ENCODE data around the gene SCN7A. TPM values are rescaled to one million over a fixed set of nuclear protein-coding genes. Genes with fewer than 3 reads are reported as not detected.

The SCN7A gene
- total RNA-seq, 4 donors from 2014 or later = 0.99 to 23.1 (median 3.5) TPM

DNA sequence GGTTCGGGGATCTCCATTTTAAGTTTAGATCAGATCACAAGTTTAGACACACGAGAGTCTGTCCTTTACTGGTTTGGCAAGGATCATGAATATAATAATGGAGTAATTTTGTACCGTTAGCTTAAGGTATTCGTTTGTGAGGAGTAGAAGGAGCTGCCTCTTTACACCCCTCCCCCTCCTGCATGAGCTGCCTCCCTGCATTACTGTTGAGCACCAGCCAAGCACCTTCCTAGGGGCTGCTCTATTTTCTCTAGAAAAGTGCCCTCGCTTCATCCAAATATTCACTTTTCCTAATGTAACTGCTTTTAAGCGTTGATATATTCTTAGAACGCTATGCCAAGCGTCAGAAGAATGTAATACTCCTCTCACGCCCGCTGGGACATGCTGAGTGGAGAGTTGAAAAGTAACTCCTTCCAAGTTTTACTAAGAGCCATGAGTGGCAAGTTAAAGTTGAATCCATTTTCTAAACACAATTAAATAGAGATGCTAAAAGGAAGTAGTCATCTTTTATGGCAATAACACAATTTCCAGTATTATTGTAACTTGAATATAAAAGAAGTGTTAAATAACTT lies 25.4 kb upstream of the SCN7A start:
- Histone ChIP-seq H3K4me1 (no peaks in the 10 kb centered on the region), H3K36me3 (no peaks in the 10 kb centered on the region), H3K27me3 (no peaks in the 10 kb centered on the region), H3K4me3 (no peak overlapping the region), H3K27ac (no peak overlapping the region), H3K9me3 (no peaks in the 10 kb centered on the region)
- 39 to 49% methylated on average over 10 of the region's 10 CpGs for WGBS, 2 donors
- no peak for DNase-seq
- intact Hi-C loops (cut with DNase I) = no loop called here
- TF ChIP-seq POLR2A (IDR thresholded peaks at IDR 0.05) = no peak
- no peak for TF ChIP-seq CTCF (IDR thresholded peaks at IDR 0.05)

DNA sequence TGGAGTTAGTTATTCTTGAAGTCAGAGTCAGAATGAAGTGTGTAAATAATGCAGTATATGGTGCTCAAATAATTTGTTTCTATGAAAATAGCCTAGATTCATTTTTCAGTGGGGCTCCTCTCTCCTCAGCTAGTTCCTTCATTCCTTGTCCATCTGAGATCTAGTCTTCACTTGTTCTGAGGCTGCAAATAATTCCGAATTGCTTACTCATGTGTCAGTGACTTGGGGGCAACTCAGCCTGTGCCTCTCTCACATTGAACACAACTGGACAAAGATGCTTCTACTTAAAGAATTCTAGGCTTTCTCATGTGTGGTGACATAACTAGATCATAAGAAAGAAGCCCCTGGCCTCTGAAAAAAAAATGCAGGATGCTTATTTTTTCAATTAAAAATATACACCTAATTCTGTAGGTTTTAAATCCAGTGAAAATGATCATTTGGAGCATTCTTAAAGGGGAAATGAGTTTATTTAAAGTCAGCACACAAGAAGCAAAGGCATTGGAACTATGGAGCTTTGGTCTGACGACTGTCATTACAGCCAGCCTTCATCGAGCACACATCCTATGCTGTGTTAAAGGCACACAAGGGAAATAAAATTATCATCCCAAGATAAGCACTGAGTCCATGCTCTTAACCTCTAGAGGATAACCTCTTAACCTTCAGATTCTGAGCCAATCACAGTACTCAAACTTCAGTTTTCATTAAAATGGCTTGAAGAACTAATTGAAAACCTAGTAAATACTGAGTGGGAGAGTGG lies 24.8 kb upstream of the SCN7A start:
- H3K9me3 ChIP-seq = no peaks in the 10 kb centered on the region
- no peaks in the 10 kb centered on the region for H3K36me3 ChIP-seq
- no peak for TF ChIP-seq CTCF (IDR thresholded peaks at IDR 0.05)
- no peak for TF ChIP-seq POLR2A (IDR thresholded peaks at IDR 0.05)
- H3K4me3 ChIP-seq = no peak overlapping the region
- no peak for DNase-seq
- no peaks in the 10 kb centered on the region for H3K27me3 ChIP-seq
- H3K27ac ChIP-seq = no peak overlapping the region
- 62 to 68% methylated on average over 3 of the region's 3 CpGs for WGBS, 2 donors
- no peaks in the 10 kb centered on the region for H3K4me1 ChIP-seq
- intact Hi-C loops (cut with DNase I) = no loop called here

DNA sequence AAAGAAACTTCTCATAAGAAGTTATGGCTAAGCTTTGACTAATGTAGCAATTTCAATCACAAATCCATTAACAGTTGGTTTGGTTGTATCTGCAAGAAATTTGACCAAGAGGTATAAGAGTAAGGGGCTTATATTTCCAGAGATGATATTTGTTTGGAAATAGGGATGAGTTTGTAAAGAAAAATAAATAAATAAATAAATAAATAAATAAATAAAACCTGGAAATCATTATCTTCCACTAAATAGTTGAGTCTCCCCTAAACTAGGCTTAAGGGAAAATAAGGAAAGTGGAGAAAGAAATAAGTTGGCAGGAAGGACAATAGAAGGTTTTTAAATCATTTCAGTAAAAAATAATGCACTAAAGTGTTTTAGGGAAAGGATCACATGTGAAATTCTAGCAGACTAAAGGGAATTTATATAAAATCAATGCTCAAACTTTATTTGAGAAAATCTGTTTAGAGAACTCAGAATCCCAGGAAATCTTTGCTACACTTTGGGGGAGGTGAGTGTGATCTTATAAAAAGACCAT lies 23.5 kb upstream of the SCN7A start:
- TF ChIP-seq POLR2A (IDR thresholded peaks at IDR 0.05) = no peak
- Histone ChIP-seq H3K36me3 (no peaks in the 10 kb centered on the region), H3K27ac (no peak overlapping the region), H3K9me3 (no peaks in the 10 kb centered on the region), H3K4me3 (no peak overlapping the region), H3K4me1 (no peaks in the 10 kb centered on the region), H3K27me3 (no peaks in the 10 kb centered on the region)
- intact Hi-C loops (cut with DNase I) = no loop called here
- DNase-seq = no peak

DNA sequence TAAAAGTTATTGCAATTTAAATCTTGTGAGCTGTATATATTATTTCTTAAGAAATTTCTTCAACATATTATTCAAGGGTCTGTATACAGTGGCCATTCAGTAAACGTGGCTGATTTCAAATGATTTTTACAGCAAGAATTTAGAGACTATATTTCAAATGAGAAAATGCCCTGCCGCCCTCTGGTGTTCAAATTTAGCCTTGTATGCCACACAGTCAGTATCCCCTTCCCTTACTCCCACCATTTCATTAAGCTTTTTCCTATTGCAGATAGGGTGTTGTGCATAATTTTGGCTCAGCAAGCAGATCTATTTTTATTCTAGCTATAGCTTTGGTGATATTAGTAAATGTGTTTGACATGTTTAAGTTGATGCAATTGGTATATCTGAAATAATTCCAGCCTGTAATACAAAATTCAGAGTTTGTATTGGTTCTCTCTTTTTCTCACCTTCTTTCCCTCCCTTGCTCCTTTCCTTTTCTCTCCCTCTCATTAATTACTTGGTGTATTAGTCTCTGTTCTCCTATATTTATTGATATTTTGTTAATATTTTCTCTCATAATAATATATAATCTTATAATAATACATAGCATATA lies 22.8 kb upstream of the SCN7A start:
- H3K27me3 ChIP-seq = no peaks in the 10 kb centered on the region
- no peak for DNase-seq
- intact Hi-C loops (cut with DNase I) = no loop called here
- H3K4me1 ChIP-seq = no peaks in the 10 kb centered on the region
- H3K27ac ChIP-seq = no peak overlapping the region
- no peak overlapping the region for H3K4me3 ChIP-seq
- WGBS, 2 donors = 0 to 2% methylated on average over 2 of the region's 2 CpGs
- peak in 4 of 6 experiments; percentile 6 to 40 (median 28) for TF ChIP-seq CTCF (IDR thresholded peaks at IDR 0.05)
- no peak for TF ChIP-seq POLR2A (IDR thresholded peaks at IDR 0.05)
- H3K9me3 ChIP-seq = no peaks in the 10 kb centered on the region
- H3K36me3 ChIP-seq = no peaks in the 10 kb centered on the region

DNA sequence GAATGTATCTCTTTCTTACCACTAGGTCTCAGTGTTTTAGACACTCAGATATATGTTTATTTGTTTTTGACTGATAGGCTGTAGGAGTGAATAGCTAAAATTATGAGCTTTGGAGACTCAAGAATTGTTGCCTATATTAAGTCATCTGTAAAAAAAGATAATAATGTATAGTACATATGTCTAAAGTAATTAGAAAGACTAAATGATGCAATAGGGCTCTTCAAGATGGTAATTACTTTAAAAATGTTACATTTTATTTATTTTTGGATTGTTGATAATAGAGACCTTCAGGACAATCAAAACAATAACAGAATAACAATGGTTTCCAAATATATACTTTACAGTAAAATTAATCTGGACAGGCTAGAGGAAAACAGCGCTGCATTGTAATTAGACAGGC lies 19.9 kb upstream of the SCN7A start:
- no peak for TF ChIP-seq POLR2A (IDR thresholded peaks at IDR 0.05)
- no peak for TF ChIP-seq CTCF (IDR thresholded peaks at IDR 0.05)

More for the DNA sequence above, 19.9 kb upstream of the SCN7A start:
- DNase-seq = no peak
- Histone ChIP-seq H3K36me3 (no peaks in the 10 kb centered on the region), H3K27ac (no peak overlapping the region), H3K27me3 (no peaks in the 10 kb centered on the region), H3K9me3 (no peaks in the 10 kb centered on the region), H3K4me3 (no peak overlapping the region), H3K4me1 (no peaks in the 10 kb centered on the region)
- intact Hi-C loops (cut with DNase I) = no loop called here
- WGBS, 2 donors = 84 to 92% methylated on average over 1 of the region's 1 CpG

All from esophagus squamous epithelium (tissue), 5 donors.